Thyroid gland (tissue), 4 donors: ENCODE results near the gene EIF4ENIF1.

Source experiments
- CTCF ChIP-seq, 6 experiments: fragments of 200-600 bp in 3 of 6; fragments of 450-650 bp in 3 of 6; sonication (generic) in 3 of 6; IDR thresholded peaks; one replicate each; pipeline ENCODE4 v1.5.1; 2016 to 2019; ENCODE audit warnings: antibody characterized with exemption in 6 of 6, mild to moderate bottlenecking in 2 of 6, inconsistent platforms in 1 of 6, moderate library complexity in 1 of 6
- POLR2A ChIP-seq, 2 donors: fragments of 450-650 bp; IDR thresholded peaks; one replicate each; pipeline ENCODE4 v1.6.1; 2017; ENCODE audit warnings: antibody characterized with exemption in 2 of 2, mild to moderate bottlenecking in 2 of 2, moderate library complexity in 1 of 2

- no peak for TF ChIP-seq CTCF (IDR thresholded peaks at IDR 0.05)
- no peak for TF ChIP-seq POLR2A (IDR thresholded peaks at IDR 0.05)
Observed at GRCh38 chr22:31481129-31481528, 8.5 kb downstream of the EIF4ENIF1 start.
